GM19193 (cell line): ENCODE data around the gene HDHD2.

Experiments
- POLR2A ChIP-seq: IDR thresholded peaks from 4 replicates; pipeline ENCODE4 v1.6.1; 2011; ENCODE audit not compliant: insufficient read depth, insufficient read length; ENCODE audit errors: extremely low read depth

Gene HDHD2

GRCh38 chr18:47108373-47108772, 41.9 kb downstream of the HDHD2 start:
- TF ChIP-seq POLR2A, result no peak

GRCh38 chr18:47100212-47100831, 50.0 kb downstream of the HDHD2 start:
- no peak for TF ChIP-seq POLR2A

GRCh38 chr18:47095810-47096209, 54.5 kb downstream of the HDHD2 start:
- no peak for TF ChIP-seq POLR2A

GRCh38 chr18:47087676-47088075, 62.6 kb downstream of the HDHD2 start:
- TF ChIP-seq POLR2A, result no peak

GRCh38 chr18:47081578-47081977, 68.7 kb downstream of the HDHD2 start:
- TF ChIP-seq POLR2A, result no peak

- no peak for TF ChIP-seq POLR2A
Observed at GRCh38 chr18:47080872-47081271, 69.4 kb downstream of the HDHD2 start.

- no peak for TF ChIP-seq POLR2A
Observed at GRCh38 chr18:47077111-47077510, 73.2 kb downstream of the HDHD2 start.

GRCh38 chr18:47075098-47075883, 75.0 kb downstream of the HDHD2 start:
- no peak for TF ChIP-seq POLR2A

- no peak for TF ChIP-seq POLR2A
Observed at GRCh38 chr18:47067648-47068047, 82.7 kb downstream of the HDHD2 start.

- TF ChIP-seq POLR2A, result no peak
Observed at GRCh38 chr18:47063096-47063495, 87.2 kb downstream of the HDHD2 start.

GRCh38 chr18:47062471-47062870, 87.8 kb downstream of the HDHD2 start:
- no peak for TF ChIP-seq POLR2A
